HG03442 (cell line): ENCODE results near the gene FAM53B.
"Not testable (repeated sequence)": the region's sequence is repeated elsewhere in the genome, so short reads cannot be mapped to it uniquely, and the experiment has no call there.

Experiments
- ATAC-seq: cut with Tn5 transposase; IDR thresholded peaks from one replicate; pipeline ENCODE4 v1.9.1; 2021; ENCODE audit warnings: mild to moderate bottlenecking, moderate library complexity; ENCODE audit not compliant: unreplicated experiment

The FAM53B gene

DNA sequence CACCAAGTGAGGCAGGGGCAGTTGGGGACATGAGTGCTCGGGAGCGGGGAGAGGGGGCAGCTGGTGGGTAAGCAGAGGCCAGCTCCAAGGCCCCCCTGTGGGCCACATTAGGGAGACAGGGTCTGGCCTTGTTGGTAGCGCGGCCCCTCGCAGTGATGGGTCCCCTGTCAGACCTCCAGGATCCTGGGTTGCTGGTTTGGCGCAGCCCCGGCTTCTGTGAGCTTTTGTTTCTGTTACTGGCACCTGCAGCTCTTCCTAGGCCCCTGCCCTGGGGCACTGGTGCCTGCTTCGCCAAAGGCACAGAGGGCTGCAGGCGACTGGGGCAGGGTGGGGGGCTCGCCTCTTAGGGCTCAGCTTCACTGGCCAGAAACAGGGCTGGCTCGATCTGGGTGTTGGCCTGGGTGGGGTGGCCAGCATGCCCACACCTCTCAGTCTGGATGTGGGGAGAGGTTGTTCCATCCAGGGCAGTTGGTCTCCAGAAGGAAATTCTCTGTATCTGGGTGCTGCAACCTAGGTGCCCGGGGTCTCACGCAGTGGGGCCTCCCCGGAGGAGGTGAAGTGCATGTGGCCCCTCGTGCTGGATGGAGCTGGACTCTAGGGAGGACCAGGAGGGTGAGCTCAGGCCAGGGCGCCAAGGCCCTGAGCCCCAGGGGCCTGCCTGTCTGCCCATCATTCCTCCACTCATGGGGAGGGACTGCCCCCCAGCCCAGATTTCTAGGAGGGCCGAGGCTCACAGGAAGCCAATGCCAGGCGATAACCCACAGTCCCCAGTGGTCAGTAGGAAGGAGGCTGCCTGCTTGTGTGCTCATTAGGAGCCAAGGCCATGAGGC lies 143.9 kb downstream of the FAM53B start:
- ATAC-seq: no peak

DNA sequence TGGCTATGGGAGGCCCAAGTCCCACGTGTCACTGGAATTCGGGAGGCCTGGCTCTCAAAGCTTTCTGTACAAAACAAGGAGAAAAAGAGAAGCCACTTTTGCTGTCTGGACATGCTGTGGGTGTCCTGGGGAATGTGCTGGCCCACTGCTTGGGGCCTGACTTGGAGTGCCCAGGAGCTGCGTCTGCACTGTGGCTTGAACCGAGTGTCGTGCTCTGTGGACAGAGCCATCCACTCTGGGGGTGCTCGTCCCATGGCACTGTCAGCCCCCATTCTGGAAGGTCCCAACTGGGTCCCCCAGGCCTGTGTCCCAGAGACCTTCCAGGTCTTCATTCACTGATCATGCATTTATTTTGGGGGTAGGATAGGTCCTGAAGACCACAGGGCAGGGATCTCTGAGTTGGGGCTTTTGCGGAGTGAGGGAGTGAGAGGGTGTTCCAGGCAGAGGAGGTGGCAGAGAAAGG lies 144.6 kb downstream of the FAM53B start:
- no peak for ATAC-seq

DNA sequence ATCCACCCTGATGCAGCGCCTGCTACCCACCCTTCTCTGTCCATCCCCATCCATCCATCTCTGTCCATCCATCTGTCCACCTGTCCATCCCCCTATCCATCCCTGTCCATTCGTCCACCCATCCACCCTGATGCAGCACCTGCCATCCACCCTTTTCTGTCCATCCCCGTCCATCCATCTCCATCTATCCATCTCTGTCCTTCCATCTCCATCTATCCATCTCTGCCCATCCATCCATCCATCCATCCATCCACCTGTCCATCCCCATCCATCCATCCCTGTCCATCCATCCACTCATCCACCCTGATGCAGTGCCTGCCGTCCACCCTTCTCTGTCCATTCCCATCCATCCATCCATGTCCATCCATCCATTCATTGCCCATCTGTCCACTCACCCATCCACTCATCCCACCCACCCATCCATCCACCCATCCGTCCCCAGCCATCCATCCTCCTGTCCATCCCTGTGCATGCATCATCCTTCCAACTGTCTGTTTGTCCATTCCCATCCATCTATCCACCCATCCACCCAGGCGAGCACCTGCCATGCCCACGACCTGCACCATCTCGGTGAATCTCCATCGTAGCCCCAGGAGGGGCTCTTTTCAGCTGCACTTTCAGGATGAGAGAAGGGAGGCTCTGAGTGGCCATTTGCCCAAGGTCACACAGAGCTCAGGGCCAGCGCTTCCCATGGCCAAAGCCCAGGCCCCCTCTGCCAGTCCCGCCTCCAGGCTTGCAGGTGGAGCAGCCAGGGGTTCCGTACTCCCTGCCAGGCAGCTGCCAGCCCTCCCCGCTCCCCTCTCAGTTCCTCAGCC lies 145.2 kb downstream of the FAM53B start:
- ATAC-seq: no peak

DNA sequence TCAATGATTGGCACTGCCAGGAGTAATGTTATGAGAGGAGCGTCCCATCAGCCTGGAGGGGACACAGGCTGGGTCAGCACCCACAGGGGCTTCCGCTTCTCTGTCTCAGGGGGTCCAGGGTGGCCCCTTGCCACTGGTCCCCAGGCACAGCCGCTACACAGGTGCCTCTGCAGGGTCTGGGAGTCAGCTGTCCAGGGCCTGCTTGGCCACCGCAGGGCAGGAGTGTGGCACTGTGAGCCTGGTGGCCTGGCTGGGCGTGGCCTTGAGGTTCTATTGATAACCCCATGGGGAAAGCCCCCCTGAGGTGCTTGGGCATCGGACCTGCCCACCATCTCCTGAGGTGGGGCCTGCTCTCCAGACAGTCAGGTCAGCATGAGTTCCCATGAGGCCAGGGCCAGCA lies 146.0 kb downstream of the FAM53B start:
- ATAC-seq: no peak

DNA sequence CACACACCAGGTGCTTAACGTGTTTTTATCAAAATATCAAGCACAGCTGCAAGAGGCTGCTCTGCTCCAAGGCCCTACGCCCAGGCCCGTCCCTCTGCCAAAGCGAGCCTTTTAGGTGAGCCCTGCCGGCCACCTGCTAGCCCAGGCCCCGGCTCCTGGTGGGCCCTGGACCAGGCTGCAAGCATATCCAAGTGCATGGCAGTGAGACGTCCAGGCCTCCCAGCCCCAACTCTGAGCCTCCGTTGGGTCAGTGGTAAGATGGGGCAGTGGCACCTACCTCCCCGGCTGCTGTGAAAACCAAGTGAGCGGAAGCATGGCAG lies 146.4 kb downstream of the FAM53B start:
- ATAC-seq: no peak

DNA sequence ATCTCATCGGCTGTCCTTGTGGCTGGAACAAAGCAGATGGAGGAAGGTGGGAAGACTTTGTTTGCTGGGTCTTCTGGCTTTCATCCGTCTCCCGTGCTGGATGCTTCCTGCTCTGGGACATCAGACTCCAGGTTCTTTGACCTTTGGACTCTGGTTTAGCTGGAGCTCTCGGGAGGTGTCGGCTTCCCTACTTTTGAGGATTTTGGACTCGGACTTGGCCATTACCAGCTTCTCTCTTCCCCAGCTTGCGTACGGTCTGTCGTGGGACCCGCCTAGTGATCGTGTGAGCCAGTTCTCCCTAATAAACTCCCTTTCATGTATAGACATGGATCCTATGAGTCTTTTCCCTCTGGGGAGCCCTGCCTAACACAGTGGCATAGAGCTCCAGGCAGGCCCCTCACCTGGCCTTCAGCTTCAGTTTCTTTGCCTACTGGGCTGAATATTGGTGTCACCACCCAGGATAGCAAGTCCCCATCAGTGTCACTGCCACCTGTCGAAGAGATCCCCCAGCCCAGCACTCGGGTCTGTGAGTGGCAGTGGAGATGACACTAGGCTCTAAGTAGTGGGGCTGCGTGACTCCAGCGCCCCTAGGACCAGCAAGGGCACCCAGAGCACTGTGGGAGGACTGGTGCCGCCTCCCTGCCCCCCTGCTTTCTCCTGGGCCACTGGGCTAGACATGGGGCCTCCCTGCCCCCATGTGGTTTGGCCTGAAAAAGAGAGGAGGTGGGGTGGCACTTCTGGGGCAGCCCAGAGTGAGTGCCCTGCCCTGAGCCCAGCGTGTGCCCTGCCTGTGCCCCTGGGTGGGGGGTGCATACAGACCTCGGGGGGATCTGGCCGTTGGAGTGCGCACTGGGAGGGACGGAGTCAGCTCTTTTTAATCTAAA lies 147.0 kb downstream of the FAM53B start:
- ATAC-seq: no peak

DNA sequence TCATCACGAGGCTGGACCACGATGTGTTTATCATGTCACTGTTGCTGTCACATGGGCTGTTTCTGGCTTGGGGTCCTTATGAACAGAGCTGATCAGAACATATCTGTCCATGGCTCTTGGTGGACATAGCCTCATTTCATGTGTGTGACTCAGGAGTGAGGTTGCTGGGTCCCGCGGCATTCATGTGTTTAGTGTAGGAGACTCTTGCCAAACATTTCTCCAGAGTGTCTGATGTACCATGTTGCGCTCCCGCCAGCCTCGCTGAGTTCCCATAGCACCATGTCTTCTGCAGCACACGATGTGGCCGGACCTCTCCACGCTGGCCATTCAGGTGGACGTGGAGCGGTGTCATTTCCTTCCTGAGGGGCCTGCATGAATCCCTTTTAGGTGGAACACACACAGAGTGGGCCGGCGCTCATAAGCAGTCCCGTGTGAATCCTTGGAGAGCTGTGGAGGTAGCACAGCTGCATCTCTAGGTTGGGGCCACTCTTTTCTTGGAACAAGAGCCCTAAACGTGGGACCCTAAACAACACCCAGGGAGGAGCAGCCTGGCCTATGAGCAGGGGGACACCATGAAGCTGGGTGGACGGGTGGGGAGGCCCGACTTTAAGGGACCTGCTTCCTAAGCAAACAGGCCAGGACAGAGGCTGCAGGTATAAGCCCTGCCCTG lies 147.9 kb downstream of the FAM53B start:
- no peak for ATAC-seq

DNA sequence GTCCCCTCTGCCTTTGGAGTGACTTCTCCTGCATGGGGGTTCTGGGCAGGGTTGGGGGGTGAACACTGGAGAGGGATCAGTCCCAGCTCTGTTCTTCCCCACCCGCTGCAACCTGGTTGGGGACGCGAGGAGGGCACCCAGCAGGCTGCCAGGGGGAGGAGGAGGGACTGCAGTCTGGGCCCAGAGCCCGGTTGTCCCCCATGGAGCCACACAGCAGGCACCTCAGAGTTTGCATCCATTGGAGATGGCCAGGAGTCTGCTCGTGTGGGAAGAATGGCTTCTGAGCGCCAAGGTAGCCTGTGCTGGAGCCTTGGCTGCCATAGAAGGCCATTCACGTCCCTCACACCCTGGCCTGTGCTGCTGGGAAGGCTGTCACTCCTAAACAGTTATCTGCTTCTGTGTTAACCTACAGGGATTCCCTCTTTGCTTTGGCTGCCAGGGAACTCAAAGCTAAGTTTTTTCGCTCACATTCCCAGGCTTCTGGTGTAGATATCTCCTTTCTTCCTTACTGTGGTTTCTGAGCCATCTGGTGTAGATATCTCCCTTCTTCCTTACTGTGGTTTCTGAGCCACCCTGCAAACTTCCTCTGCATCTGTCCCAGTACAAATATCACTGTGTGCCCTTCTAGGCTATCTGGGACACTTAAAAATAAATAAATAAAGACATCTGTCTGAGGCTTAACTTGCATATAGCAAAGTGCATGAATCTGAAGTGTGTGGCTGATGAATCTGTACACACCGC lies 148.9 kb downstream of the FAM53B start:
- ATAC-seq: no peak

DNA sequence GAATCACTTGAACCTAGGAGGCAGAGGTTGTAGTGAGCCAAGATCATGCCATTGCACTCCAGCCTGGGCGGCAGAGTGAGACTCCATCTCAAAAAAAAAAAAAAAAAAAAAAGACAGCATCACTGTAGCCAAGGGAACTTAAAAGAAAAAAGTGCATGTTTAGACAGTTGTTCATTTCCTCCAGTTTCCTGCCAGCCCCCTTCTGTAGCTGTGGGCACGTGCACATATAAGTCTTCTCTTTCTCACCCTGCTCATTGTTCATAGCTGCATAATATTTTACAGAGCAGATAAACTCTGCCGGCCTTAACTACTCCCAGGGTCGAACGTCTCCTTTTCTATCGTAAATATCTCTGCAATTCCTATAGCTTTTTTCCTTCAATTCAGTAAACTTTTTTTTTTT lies 149.9 kb downstream of the FAM53B start:
- ATAC-seq: no peak

DNA sequence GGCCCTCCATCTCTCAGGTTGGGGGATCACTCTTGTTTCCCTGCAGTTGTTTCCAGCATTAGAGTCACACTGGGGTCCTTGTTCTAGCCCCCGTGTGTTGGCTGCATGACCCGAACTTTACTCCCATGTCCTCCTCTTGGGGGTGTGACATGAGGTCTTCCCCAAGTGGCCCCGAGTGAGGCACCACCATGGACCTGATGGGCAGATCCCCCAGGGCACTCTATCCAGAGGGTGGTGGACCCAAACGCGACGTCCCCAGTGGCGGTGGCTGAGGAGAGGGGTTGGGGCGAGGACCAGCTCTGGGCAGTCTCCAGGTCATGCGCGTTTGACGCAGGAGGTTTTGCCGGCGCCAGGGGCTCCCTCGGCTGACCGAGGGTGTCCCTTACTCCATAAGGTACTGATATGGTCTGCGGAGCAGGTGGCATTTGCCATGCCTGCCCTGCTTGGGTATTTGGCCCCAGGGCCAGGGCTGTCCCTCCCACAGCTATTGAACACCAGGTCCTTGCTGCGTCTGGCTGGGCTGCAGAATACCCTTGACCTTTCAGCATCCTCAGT lies 150.7 kb downstream of the FAM53B start:
- no peak for ATAC-seq

DNA sequence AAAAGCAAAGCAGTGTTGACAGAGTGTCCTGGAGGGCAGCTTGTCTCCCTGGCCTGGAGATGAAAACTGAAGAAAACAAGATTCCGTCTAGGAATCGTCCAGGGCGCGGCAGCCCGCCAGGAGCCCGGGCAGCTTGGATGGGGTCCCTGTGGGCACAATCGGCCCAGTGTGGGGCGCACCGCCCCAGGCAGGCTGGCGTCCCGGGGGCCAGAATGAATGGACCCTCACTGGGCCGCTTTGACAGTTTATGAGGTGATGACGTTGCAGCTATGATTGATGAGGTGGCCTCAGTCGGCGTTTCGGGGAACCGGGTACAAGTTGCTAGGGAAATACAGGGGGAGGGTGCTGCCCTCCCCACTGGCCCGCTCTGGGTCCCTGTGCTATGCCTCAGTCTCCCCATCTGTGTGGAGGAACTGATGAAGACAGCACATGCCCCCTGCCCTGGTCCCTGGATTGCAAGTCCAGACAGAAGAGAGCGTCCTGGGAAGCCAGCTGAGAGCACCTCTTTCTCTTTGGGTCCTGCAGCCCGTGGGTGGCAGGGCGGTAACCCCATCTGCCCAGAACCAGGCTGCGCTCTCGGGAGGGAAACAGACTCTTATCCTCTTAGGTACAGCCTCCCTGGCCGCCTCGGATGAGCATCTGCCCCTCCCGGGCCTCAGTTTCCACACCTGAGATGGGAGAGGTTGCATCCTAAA lies 151.3 kb downstream of the FAM53B start:
- ATAC-seq: no peak

DNA sequence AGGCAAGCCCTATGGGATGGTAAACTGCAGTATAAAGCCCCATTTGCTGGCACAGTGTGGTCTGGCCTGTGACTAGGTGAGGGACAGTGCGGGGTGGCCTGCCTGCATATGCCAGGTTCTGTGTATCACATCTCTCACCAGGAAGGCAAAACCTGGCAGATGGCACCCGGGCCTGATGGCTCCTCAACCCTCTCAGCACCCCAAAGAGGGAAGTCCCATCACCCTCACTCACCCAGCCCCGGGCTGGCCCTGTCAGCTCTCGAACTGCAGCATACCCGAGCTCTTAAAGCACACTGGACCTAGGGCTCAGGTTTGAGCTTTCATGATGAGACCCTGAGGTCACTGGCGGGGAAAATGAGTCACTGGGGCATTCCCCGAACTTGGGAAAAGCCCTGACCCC lies 152.1 kb downstream of the FAM53B start:
- no peak for ATAC-seq

DNA sequence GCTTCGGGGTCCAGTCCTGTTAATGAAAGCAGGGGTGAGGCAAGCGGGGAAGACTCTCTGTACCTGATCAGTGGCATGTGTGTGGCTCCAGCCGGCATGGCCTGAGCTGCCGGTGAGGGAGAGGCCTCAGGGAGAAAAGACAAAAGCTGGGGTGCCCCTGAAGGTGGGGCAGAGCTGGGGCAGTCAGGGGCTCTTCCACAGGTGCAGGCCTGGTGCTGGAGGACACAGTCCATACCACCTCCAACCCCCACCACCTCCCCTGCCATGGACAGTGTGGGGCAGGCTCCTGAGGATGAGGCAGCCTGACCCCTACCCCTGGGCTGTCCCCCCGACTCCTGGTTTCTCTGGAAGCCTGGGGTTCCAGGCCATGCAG lies 153.1 kb downstream of the FAM53B start:
- ATAC-seq: no peak

DNA sequence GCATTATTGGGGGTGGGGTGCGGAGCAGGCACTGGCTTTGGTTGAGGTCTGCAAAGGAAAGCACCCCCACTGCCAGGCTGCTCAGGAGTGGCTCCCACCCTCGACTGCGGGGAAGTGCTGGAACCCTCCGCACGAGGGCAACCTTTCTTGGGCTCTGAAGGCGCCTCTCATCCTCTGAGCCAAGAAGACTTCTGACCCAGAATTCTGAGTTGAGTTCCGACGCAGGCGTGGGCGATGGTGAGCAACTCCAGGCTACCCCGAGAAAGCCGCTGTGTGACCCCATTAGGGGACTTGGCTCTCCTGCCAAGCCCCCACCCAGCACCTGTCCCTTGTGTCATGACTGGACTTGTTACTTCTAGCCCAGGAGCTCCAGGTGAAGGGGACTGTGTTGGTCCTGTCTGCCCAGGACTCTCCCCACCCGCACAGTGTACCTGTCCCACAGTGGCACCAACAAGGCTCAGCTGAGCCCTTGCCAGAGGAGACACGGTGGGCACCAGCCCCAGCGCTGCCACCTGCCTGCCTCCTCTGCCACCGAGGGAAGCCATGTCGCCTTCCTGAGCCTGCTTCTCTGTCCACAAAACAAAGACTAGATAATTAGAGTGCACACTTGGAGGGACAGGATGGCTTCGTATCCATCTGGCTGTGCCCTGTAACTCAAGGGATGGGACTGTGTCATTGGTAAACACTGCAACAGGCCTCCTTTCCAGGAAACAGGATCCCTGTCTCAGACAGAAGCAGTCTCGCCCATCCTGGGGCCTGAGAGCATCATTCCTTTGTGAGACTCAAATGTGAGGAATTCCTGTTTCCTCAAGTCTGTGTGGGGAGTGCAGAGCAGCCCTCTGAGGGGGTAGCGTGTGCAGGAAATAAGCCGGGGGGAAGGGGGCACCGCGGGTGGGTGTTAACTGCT lies 153.7 kb downstream of the FAM53B start:
- no peak for ATAC-seq

DNA sequence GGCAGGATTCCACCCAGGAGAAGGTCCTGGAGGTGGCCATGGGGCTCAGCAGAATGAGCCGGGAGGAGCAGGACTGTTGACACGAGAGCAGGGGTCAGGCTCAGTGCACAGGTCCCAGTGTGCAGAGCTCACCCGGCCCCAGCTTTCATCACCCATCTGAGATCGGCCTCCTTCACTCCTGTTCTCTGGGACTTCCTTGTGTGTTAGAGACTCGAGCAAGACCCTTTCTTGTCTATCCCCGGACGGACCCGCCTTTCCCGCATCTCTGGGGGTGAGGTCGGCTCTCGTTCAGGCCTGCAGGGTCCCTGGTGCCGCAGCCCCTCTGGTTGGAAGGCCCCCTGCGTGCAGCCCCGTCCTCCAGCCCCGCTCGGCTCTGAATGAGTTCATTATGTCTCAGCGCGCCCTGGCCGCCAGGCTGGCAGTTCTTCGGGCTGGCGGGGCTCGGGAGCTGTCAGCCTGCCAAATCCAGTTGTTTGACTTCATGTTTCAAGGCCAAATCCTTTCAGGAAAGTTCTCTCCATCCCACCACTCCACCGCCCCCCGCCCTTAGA lies 154.6 kb downstream of the FAM53B start:
- ATAC-seq: no peak

DNA sequence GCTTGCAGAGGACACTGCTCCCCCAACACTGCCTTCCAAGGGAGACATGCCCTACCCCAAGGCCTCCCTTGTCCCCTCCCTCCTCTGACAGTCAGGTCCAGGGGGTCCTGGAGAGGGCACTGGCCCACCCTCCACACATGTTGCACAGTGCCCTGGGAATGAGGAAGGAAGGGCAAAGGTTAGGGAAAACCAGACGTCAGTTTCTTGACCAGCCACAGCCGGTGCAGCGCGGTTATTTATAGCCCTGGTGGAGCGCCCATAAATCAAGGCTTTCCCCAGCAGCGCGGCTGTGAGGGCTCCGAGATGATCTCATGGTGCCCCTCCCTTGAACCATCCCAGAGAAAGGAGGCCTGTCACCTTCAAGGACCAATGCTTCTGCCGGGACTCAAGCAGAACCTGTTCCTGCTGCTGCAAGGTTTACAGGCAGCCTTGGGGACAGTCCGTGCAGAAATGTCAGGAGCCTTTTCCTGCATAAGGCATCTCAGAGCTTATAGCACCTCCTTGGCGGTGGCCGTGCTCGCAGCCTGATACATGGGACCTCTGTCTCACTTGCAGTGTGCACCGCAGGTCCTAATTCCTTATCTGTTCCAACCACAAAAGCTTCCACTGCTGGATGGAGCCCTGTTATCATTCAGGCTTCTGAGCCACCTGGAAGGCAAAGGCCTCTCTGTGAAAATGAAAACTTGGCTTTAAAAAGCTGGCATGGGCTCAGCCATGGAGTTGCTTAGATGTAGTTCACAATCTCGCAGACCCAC lies 155.3 kb downstream of the FAM53B start:
- no peak for ATAC-seq

DNA sequence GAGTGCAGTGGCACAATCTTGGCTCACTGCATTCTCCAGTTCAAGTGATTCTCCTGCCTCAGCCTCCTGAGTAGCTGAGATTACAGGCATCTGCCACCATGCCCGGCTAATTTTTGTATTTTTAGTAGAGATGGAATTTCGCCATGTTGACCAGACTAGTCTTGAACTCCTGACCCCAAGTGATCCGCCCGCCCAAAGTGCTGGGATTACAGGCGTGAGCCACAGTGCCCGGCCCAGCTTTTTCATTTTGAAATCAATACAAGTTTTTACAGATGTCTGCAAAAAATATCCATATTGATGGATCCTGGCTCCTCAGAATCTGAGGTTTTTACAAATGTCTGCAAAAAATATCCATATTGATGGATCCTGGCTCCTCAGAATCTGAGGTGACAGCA lies 155.8 kb downstream of the FAM53B start:
- ATAC-seq: not testable (repeated sequence)
